CD4-positive, alpha-beta T cell treated with Interleukin-4 for 4 hours (primary cell): ENCODE measurements around the gene PRDM10.
"Not testable (repeated sequence)": the region's sequence is repeated elsewhere in the genome, so short reads cannot be mapped to it uniquely, and the experiment has no call there.

Experiments
- DNase-seq: peaks from one replicate; pipeline ENCODE4 v3.0.0-alpha.2; 2020

The PRDM10 gene

GRCh38 chr11:129888451-129888850 lies 114.2 kb downstream of the PRDM10 start:
- DNase-seq = peak; percentile 38

GRCh38 chr11:129885381-129885780 lies 117.3 kb downstream of the PRDM10 start:
- DNase-seq = no peak

- no peak for DNase-seq
Observed at GRCh38 chr11:129884581-129884980, 118.1 kb downstream of the PRDM10 start.

GRCh38 chr11:129881570-129882170 lies 121.0 kb downstream of the PRDM10 start:
- DNase-seq = no peak

GRCh38 chr11:129880311-129880710 lies 122.3 kb downstream of the PRDM10 start:
- no peak for DNase-seq

GRCh38 chr11:129871914-129872313 lies 130.7 kb downstream of the PRDM10 start:
- DNase-seq = no peak

GRCh38 chr11:129868626-129869025 lies 134.0 kb downstream of the PRDM10 start:
- not testable (repeated sequence) for DNase-seq

- DNase-seq = no peak
Observed at GRCh38 chr11:129866311-129866710, 136.3 kb downstream of the PRDM10 start.

- DNase-seq = no peak
Observed at GRCh38 chr11:129865701-129866100, 136.9 kb downstream of the PRDM10 start.

GRCh38 chr11:129864811-129865210 lies 137.8 kb downstream of the PRDM10 start:
- DNase-seq = no peak

- no peak for DNase-seq
Observed at GRCh38 chr11:129861702-129862522, 140.7 kb downstream of the PRDM10 start.

- no peak for DNase-seq
Observed at GRCh38 chr11:129856036-129856435, 146.6 kb downstream of the PRDM10 start.

GRCh38 chr11:129855086-129855485 lies 147.5 kb downstream of the PRDM10 start:
- no peak for DNase-seq

- DNase-seq = peak; percentile 13
Observed at GRCh38 chr11:129854232-129854805, 148.3 kb downstream of the PRDM10 start.

- peak; percentile 79 for DNase-seq
Observed at GRCh38 chr11:129853518-129854231, 149.0 kb downstream of the PRDM10 start.

- DNase-seq = no peak
Observed at GRCh38 chr11:129852125-129852740, 150.4 kb downstream of the PRDM10 start.
